Stimulated activated CD4-positive, alpha-beta T cell treated with anti-CD3 and anti-CD28 coated beads, Interleukin-4, amount 100 ng/mL, for 48 hours (primary cell): ENCODE results near the gene CCNO.

ENCODE experiments used
- DNase-seq, 2 donors: peaks; one replicate each; pipeline ENCODE4 v3.0.0-alpha.2; 2020; ENCODE audit warnings: low read depth in 2 of 2

The CCNO gene

GRCh38 chr5:55232985-55233928 lies at the start of gene CCNO:
CCNO (minus strand) TSS chr5:55233608; CDS start chr5:55233523, 85 bp downstream.
- peak; percentile 43 to 45 for DNase-seq

- DNase-seq = no peak
Measured at GRCh38 chr5:55278778-55279177, 45.4 kb upstream of the CCNO start.

GRCh38 chr5:55276771-55277170 lies 43.4 kb upstream of the CCNO start:
- DNase-seq = no peak

- no peak for DNase-seq
Measured at GRCh38 chr5:55258339-55258738, 24.9 kb upstream of the CCNO start.

- no peak for DNase-seq
Measured at GRCh38 chr5:55254802-55255201, 21.4 kb upstream of the CCNO start.

- DNase-seq = no peak
Measured at GRCh38 chr5:55250064-55250463, 16.7 kb upstream of the CCNO start.

GRCh38 chr5:55241746-55242145 lies 8.3 kb upstream of the CCNO start:
- DNase-seq = no peak

- no peak for DNase-seq
Measured at GRCh38 chr5:55236800-55237199, 3.4 kb upstream of the CCNO start.

- no peak for DNase-seq
Measured at GRCh38 chr5:55234121-55234700, 803 bp upstream of the CCNO start.

- no peak for DNase-seq
Measured at GRCh38 chr5:55232271-55232984, 980 bp downstream of the CCNO start.

GRCh38 chr5:55231919-55232270 lies 1.5 kb downstream of the CCNO start:
- no peak for DNase-seq

- no peak for DNase-seq
Measured at GRCh38 chr5:55231029-55231918, 2.1 kb downstream of the CCNO start.

- no peak for DNase-seq
Measured at GRCh38 chr5:55230086-55230629, 3.2 kb downstream of the CCNO start.

- no peak for DNase-seq
Measured at GRCh38 chr5:55227664-55228430, 5.6 kb downstream of the CCNO start.

- DNase-seq = peak; percentile 51 to 56
Measured at GRCh38 chr5:55226934-55227663, 6.3 kb downstream of the CCNO start, which contains the start of gene MCIDAS. MCIDAS (minus strand) TSS chr5:55227315; CDS start chr5:55227138, 177 bp downstream.

- peak; percentile 66 to 70 for DNase-seq
Measured at GRCh38 chr5:55226027-55226933, 7.1 kb downstream of the CCNO start.

GRCh38 chr5:55225346-55225745 lies 8.1 kb downstream of the CCNO start:
- DNase-seq = no peak

- DNase-seq = no peak
Measured at GRCh38 chr5:55223812-55224240, 9.6 kb downstream of the CCNO start.
